Adipose tissue (tissue), 3 donors: ENCODE data around the gene SEMA4C. TPM values are rescaled to one million over a fixed set of nuclear protein-coding genes. Genes with fewer than 3 reads are reported as not detected.
A peak's percentile ranks its signal among the peaks of the same experiment; 100 is the strongest.
"Not testable (repeated sequence)": the region's sequence is repeated elsewhere in the genome, so short reads cannot be mapped to it uniquely, and the experiment has no call there.

Experiments used
- H3K27ac ChIP-seq: one replicate; pipeline ENCODE4 v1.5.1; 2013; ENCODE audit warnings: low read depth, low read length
- whole genome bisulfite sequencing, 3 donors: extraction: QIAGEN DNeasy Blood & Tissue Kit; methylation state at CpG; one replicate each; pipeline ENCODE4 v1.1.7; 2013; 5-methylcytosine and 5-hydroxymethylcytosine counted together
- polyA plus RNA-seq, 3 donors: library from polyadenylated mRNA; stranded (reverse); fragments of 200-250 nt; gene quantifications; one replicate each; pipeline ENCODE4 v1.2.3, GENCODE V29; 2013
- donor health status: healthy with polysubstance abuse.
- donor health status: Bipolar disorder and iron deficiency.
- donor health status: healthy.

Gene SEMA4C
- polyA plus RNA-seq, 3 donors: 8.2 to 41.2 (median 30.2) TPM

- 15 to 42% (median 19%) methylated on average over 13 of the region's 13 CpGs for WGBS, 3 donors
- no peak overlapping the region for H3K27ac ChIP-seq
These were observed 861 bp upstream of the SEMA4C start for GRCh38 chr2:96870626-96871255.

- 0 to 1% (median 0%) methylated on average over 31 to 64 of the region's 64 CpGs for WGBS, 3 donors
- H3K27ac ChIP-seq: peak overlapping the region; percentile 75
These were observed 529 bp downstream of the SEMA4C start for GRCh38 chr2:96869281-96869821.

GRCh38 chr2:96868555-96869280 lies 1.2 kb downstream of the SEMA4C start:
- 0 to 1% (median 0%) methylated on average over 49 to 76 of the region's 76 CpGs for WGBS, 3 donors
- H3K27ac ChIP-seq: peak overlapping the region; percentile 75

- WGBS, 3 donors: 9 to 20% (median 10%) methylated on average over 27 of the region's 27 CpGs
- H3K27ac ChIP-seq: peak overlapping the region; percentile 75
These were observed 1.9 kb downstream of the SEMA4C start for GRCh38 chr2:96867756-96868554.

GRCh38 chr2:96866986-96867755 lies 2.7 kb downstream of the SEMA4C start:
- peak overlapping the region; percentile 22 for H3K27ac ChIP-seq
- WGBS, 3 donors: 48 to 70% (median 51%) methylated on average over 22 of the region's 22 CpGs

GRCh38 chr2:96866586-96866985 lies 3.3 kb downstream of the SEMA4C start:
- 37 to 82% (median 42%) methylated on average over 7 to 8 of the region's 8 CpGs for WGBS, 3 donors

GRCh38 chr2:96866149-96866548 lies 3.7 kb downstream of the SEMA4C start:
- no peak overlapping the region for H3K27ac ChIP-seq
- WGBS, 3 donors: 59 to 78% (median 60%) methylated on average over 14 of the region's 14 CpGs

More at GRCh38 chr2:96866586-96866985, 3.3 kb downstream of the SEMA4C start:
- H3K27ac ChIP-seq: no peak overlapping the region

- WGBS, 3 donors: 80 to 84% (median 83%) methylated on average over 16 of the region's 16 CpGs
These were observed 4.2 kb downstream of the SEMA4C start for GRCh38 chr2:96865654-96866053.

GRCh38 chr2:96864343-96865091 lies 5.4 kb downstream of the SEMA4C start:
- H3K27ac ChIP-seq: no peak overlapping the region
- 88 to 90% (median 90%) methylated on average over 25 of the region's 25 CpGs for WGBS, 3 donors

More at GRCh38 chr2:96865654-96866053, 4.2 kb downstream of the SEMA4C start:
- no peak overlapping the region for H3K27ac ChIP-seq

- no peak overlapping the region for H3K27ac ChIP-seq
- WGBS, 3 donors: 92 to 95% (median 93%) methylated on average over 18 to 19 of the region's 19 CpGs
These were observed 6.1 kb downstream of the SEMA4C start for GRCh38 chr2:96863575-96864342.

- WGBS, 3 donors: 71 to 90% (median 77%) methylated on average over 4 of the region's 4 CpGs
These were observed 6.8 kb downstream of the SEMA4C start for GRCh38 chr2:96863056-96863455.

GRCh38 chr2:96861074-96861473 lies 8.8 kb downstream of the SEMA4C start:
- WGBS, 3 donors: 90 to 95% (median 95%) methylated on average over 17 of the region's 17 CpGs
- H3K27ac ChIP-seq: no peak overlapping the region

More at GRCh38 chr2:96863056-96863455, 6.8 kb downstream of the SEMA4C start:
- H3K27ac ChIP-seq: not testable (repeated sequence)

- WGBS, 3 donors: 69 to 83% (median 70%) methylated on average over 38 of the region's 38 CpGs
These were observed 9.5 kb downstream of the SEMA4C start for GRCh38 chr2:96860065-96861029.

GRCh38 chr2:96859681-96860064 lies 10.2 kb downstream of the SEMA4C start:
- 32 to 52% (median 37%) methylated on average over 4 of the region's 4 CpGs for WGBS, 3 donors
- no peak overlapping the region for H3K27ac ChIP-seq

More at GRCh38 chr2:96860065-96861029, 9.5 kb downstream of the SEMA4C start:
- no peak overlapping the region for H3K27ac ChIP-seq

GRCh38 chr2:96859099-96859649 lies 10.7 kb downstream of the SEMA4C start:
- no peak overlapping the region for H3K27ac ChIP-seq
- 40 to 69% (median 44%) methylated on average over 11 of the region's 11 CpGs for WGBS, 3 donors
